Measurements from ENCODE around the gene ZSWIM1. TPM values are rescaled to one million over a fixed set of nuclear protein-coding genes. Genes with fewer than 3 reads are reported as not detected.

Gene ZSWIM1
- total RNA-seq, 1 donor from 2014 or later = 4.0 TPM

- DNase-seq = no peak
Observed at GRCh38 chr20:45933266-45934045, 52.4 kb downstream of the ZSWIM1 start.

GRCh38 chr20:45934046-45934585 is 53.1 kb downstream of the ZSWIM1 start:
- DNase-seq = peak; percentile 84

Other genes starting within 250 kb of the ZSWIM1 start
- not detected for gene WFDC9, start 249.9 kb upstream of the ZSWIM1 start, total RNA-seq
- gene WFDC11, start 211.0 kb upstream of the ZSWIM1 start, total RNA-seq = not detected
- gene WFDC13, start 179.2 kb upstream of the ZSWIM1 start, total RNA-seq = not detected
- not detected for gene WFDC10B, start 176.2 kb upstream of the ZSWIM1 start, total RNA-seq
- not detected for gene SPINT4, start 158.9 kb upstream of the ZSWIM1 start, total RNA-seq
- gene WFDC3, start 89.3 kb upstream of the ZSWIM1 start, total RNA-seq = 0.39 TPM
- 15.8 TPM for gene DNTTIP1, start 89.3 kb upstream of the ZSWIM1 start, total RNA-seq
- gene UBE2C, start 68.6 kb upstream of the ZSWIM1 start, total RNA-seq = 11.9 TPM
- gene TNNC2, start 53.9 kb upstream of the ZSWIM1 start, total RNA-seq = 472 TPM
- gene SNX21, start 47.4 kb upstream of the ZSWIM1 start, total RNA-seq = 22.8 TPM
- gene ACOT8, start 23.8 kb upstream of the ZSWIM1 start, total RNA-seq = 15.8 TPM
- 3.6 TPM for gene ZSWIM3, start 23.6 kb upstream of the ZSWIM1 start, total RNA-seq
- gene SPATA25, start 6.4 kb downstream of the ZSWIM1 start, total RNA-seq = 0.69 TPM
- gene NEURL2, start 10.0 kb downstream of the ZSWIM1 start, total RNA-seq = 2.9 TPM
- 30.9 TPM for gene CTSA, start 10.1 kb downstream of the ZSWIM1 start, total RNA-seq
- gene PLTP, start 30.9 kb downstream of the ZSWIM1 start, total RNA-seq = 27.1 TPM
- 13.5 TPM for gene PCIF1, start 53.5 kb downstream of the ZSWIM1 start, total RNA-seq
- 12.2 TPM for gene ZNF335, start 91.0 kb downstream of the ZSWIM1 start, total RNA-seq
- 5.1 TPM for gene MMP9, start 127.7 kb downstream of the ZSWIM1 start, total RNA-seq
- gene SLC12A5, start 148.0 kb downstream of the ZSWIM1 start, total RNA-seq = 0.69 TPM
- 10.8 TPM for gene NCOA5, start 208.7 kb downstream of the ZSWIM1 start, total RNA-seq
- 4.1 TPM for gene CD40, start 237.1 kb downstream of the ZSWIM1 start, total RNA-seq

Data from skin of body (tissue), 2 donors.